Keratinocyte (primary cell): ENCODE measurements around the gene TAS2R9. TPM values are rescaled to one million over a fixed set of nuclear protein-coding genes. Genes with fewer than 3 reads are reported as not detected.

ENCODE experiments used
- DNase-seq: peaks from one replicate; pipeline ENCODE4 v3.0.0-alpha.2; 2011; ENCODE audit warnings: low read depth, missing footprints, low spot score
- FAIRE-seq: peaks from 2 replicates; lab custom pipeline; 2011; peaks lifted over from hg19 to GRCh38; lab: Jason Lieb, UNC
- H2AFZ ChIP-seq: 2 replicates; pipeline ENCODE4 v1.6.0; 2012; ENCODE audit warnings: low read length, control low read depth, inconsistent platforms; ENCODE audit not compliant: control insufficient read depth
- H3K27ac ChIP-seq: 2 replicates; pipeline ENCODE4 v1.5.1; 2011; ENCODE audit warnings: low read length; ENCODE audit not compliant: control insufficient read depth, insufficient read depth
- H3K27me3 ChIP-seq: 3 replicates; pipeline ENCODE4 v1.6.0; 2011; ENCODE audit warnings: low read length; ENCODE audit not compliant: control insufficient read depth, insufficient read depth; ENCODE audit errors: extremely low read depth
- H3K36me3 ChIP-seq, 2 experiments: 2 replicates in 1 of 2; 3 replicates in 1 of 2; pipeline ENCODE4 v1.5.1; 2011; ENCODE audit warnings: low read length in 2 of 2, mild to moderate bottlenecking in 1 of 2; ENCODE audit not compliant: control insufficient read depth in 2 of 2, insufficient read depth in 2 of 2; ENCODE audit errors: extremely low read depth in 1 of 2
- H3K4me1 ChIP-seq: 3 replicates; pipeline ENCODE4 v1.5.1; 2011; ENCODE audit warnings: low read length; ENCODE audit not compliant: control insufficient read depth, insufficient read depth; ENCODE audit errors: extremely low read depth
- H3K4me2 ChIP-seq: 3 replicates; pipeline ENCODE4 v1.6.0; 2011; ENCODE audit warnings: low read depth, low read length; ENCODE audit not compliant: control insufficient read depth, insufficient read depth; ENCODE audit errors: extremely low read depth
- H3K4me3 ChIP-seq, 3 experiments: fragments of 200-600 bp in 1 of 3; sonication (generic) in 1 of 3; 2 replicates in 2 of 3; 3 replicates in 1 of 3; pipeline ENCODE4 v1.5.1; 2011 to 2016; ENCODE audit warnings: low read length in 3 of 3, mild to moderate bottlenecking in 3 of 3, control low read depth in 2 of 3, inconsistent platforms in 1 of 3, low read depth in 1 of 3, mixed read lengths in 1 of 3, mixed run types in 1 of 3, moderate library complexity in 1 of 3; ENCODE audit not compliant: control insufficient read depth in 2 of 3, insufficient read depth in 2 of 3; ENCODE audit errors: extremely low read depth in 1 of 3
- H3K79me2 ChIP-seq: 2 replicates; pipeline ENCODE4 v1.6.0; 2012; ENCODE audit warnings: low read length; ENCODE audit not compliant: control insufficient read depth, insufficient read depth
- H3K9ac ChIP-seq: 3 replicates; pipeline ENCODE4 v1.6.0; 2011; ENCODE audit warnings: low read length; ENCODE audit not compliant: control insufficient read depth, insufficient read depth; ENCODE audit errors: extremely low read depth
- H3K9me1 ChIP-seq: 3 replicates; pipeline ENCODE4 v1.6.0; 2011; ENCODE audit warnings: low read length; ENCODE audit not compliant: control insufficient read depth, insufficient read depth; ENCODE audit errors: extremely low read depth
- H3K9me3 ChIP-seq: 2 replicates; pipeline ENCODE4 v1.5.1; 2012; ENCODE audit warnings: low read depth, low read length; ENCODE audit not compliant: control insufficient read depth
- H4K20me1 ChIP-seq: 3 replicates; pipeline ENCODE4 v1.6.0; 2011; ENCODE audit warnings: low read length; ENCODE audit not compliant: control insufficient read depth, insufficient read depth; ENCODE audit errors: extremely low read depth
- CTCF ChIP-seq, 3 experiments: IDR thresholded peaks in 1 of 3; conservative IDR thresholded peaks in 1 of 3; optimal IDR thresholded peaks in 1 of 3; 2 replicates in 2 of 3; 3 replicates in 1 of 3; pipeline versions ENCODE3 to v1.5.1; 2011; ENCODE audit warnings: low read length in 3 of 3, mild to moderate bottlenecking in 3 of 3, moderate library complexity in 2 of 3, control low read depth in 1 of 3, inconsistent platforms in 1 of 3; ENCODE audit not compliant: insufficient read depth in 2 of 3; ENCODE audit errors: extremely low read depth in 1 of 3
- EZH2 ChIP-seq: IDR thresholded peaks from one replicate; pipeline ENCODE4 v1.6.1; 2012; ENCODE audit warnings: inconsistent platforms, mild to moderate bottlenecking, low read length, moderate library complexity
- dilution Hi-C: fragments of 300-500 bp; cut with MboI; formaldehyde crosslinking; loops from one replicate; pipeline ENCODE4 v1.7.0; 2020; ENCODE audit warnings: low sequenced_read_pairs; ENCODE audit not compliant: extremely low pct_ligation_motif_present
- polyA plus RNA-seq, 5 experiments: library from polyadenylated mRNA; depleted of rRNA in 3 of 5; stranded (reverse) in 3 of 5; stranded (forward) in 1 of 5; unstranded in 1 of 5; fragments of >200 nt; gene quantifications; 1 replicate in 1 of 5; 2 replicates in 3 of 5; 3 replicates in 1 of 5; pipeline versions ENCODE4 v1.2.1 to v1.2.3, GENCODE V29; 2011 to 2012; ENCODE audit warnings: missing spikeins in 2 of 5, low read depth in 1 of 5, low replicate concordance in 1 of 5

The TAS2R9 gene
- polyA plus RNA-seq, 1 donor (not counting 4 experiments of a cell fraction or from before 2014, with no cell fraction given): not detected

GRCh38 chr12:10829994-10830393 is 20.0 kb upstream of the TAS2R9 start:
- no peak overlapping the region for H3K4me2 ChIP-seq
- H3K9me3 ChIP-seq: no peaks in the 10 kb centered on the region
- no peak overlapping the region for H3K27ac ChIP-seq
- H3K36me3 ChIP-seq: no peaks in the 10 kb centered on the region
- H3K79me2 ChIP-seq: no peaks in the 10 kb centered on the region
- H2AFZ ChIP-seq: no peak overlapping the region
- H4K20me1 ChIP-seq: no peaks in the 10 kb centered on the region
- H3K27me3 ChIP-seq: no peaks in the 10 kb centered on the region
- H3K9me1 ChIP-seq: no peaks in the 10 kb centered on the region
- no peak overlapping the region for H3K9ac ChIP-seq
- DNase-seq (no peak), FAIRE-seq (no peak)
- dilution Hi-C loops: no loop called here
- no peak overlapping the region for H3K4me3 ChIP-seq
- TF ChIP-seq CTCF (optimal IDR thresholded peaks at IDR 0.05 in 1 of 3, IDR thresholded peaks at IDR 0.05 in 1 of 3, conservative IDR thresholded peaks at IDR 0.05 in 1 of 3; ENCODE audit: extremely low read depth in 1 of 3, insufficient read depth in 2 of 3, low read length in 3 of 3): no peak
- no peak for TF ChIP-seq EZH2
- no peaks in the 10 kb centered on the region for H3K4me1 ChIP-seq

DNA sequence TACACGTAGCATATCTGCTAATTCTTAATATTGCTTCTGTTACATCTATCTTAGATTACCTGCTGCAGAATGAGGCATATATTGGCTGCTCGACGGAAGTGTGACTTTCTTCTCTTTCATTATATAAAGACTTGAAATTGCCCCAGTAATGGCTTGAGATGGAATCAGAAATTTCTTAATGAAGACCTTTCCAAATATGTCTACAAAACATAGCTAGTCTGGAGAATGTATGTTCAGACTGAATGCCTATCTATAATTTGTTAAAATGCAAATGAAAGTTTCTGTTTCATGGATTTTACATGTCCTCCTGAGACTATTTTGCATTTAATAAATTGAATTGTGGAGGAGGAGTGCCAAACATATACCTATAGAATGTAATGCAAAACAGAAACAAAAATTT is 16.3 kb upstream of the TAS2R9 start, which contains the start of gene TAS2R10:
TSS of gene TAS2R10 (minus strand) at position 101 of the 400 bp plus-strand sequence. CDS start at position 12, 89 bp downstream.
- TF ChIP-seq EZH2 (no peak), CTCF (optimal IDR thresholded peaks at IDR 0.05 in 1 of 3, IDR thresholded peaks at IDR 0.05 in 1 of 3, conservative IDR thresholded peaks at IDR 0.05 in 1 of 3; ENCODE audit: extremely low read depth in 1 of 3, insufficient read depth in 2 of 3, low read length in 3 of 3) (no peak)
- Histone ChIP-seq H3K4me2 (no peak within 1 kb of the TSS), H3K4me1 (no peaks in the 10 kb centered on the region), H3K27me3 (no peaks in the 10 kb centered on the region), H3K27ac (no peak within 1 kb of the TSS), H3K36me3 (no peaks in the 10 kb centered on the region), H3K9ac (no peak within 1 kb of the TSS), H4K20me1 (no peaks in the 10 kb centered on the region), H3K79me2 (no peaks in the 10 kb centered on the region), H2AFZ (no peak within 1 kb of the TSS), H3K9me1 (no peaks in the 10 kb centered on the region), H3K9me3 (no peaks in the 10 kb centered on the region), H3K4me3 (no peak within 1 kb of the TSS)
- dilution Hi-C loops: no loop called here
- no peak for DNase-seq
- no peak for FAIRE-seq
